Limb (tissue), 2 donors: ENCODE results near the gene EPHB2.
A peak's percentile ranks its signal among the peaks of the same experiment; 100 is the strongest.

Source experiments
- DNase-seq, 2 donors: peaks; one replicate each; pipeline ENCODE4 v3.0.0-alpha.2; 2016; ENCODE audit errors: extremely low spot score in 2 of 2

The EPHB2 gene

GRCh38 chr1:22749919-22750684 is 39.5 kb downstream of the EPHB2 start:
- DNase-seq, result no peak

GRCh38 chr1:22750685-22751051 is 40.0 kb downstream of the EPHB2 start:
- DNase-seq, result no peak

- DNase-seq, result no peak
Observed at GRCh38 chr1:22751124-22751531, 40.5 kb downstream of the EPHB2 start.

- no peak for DNase-seq
Observed at GRCh38 chr1:22752339-22752738, 41.7 kb downstream of the EPHB2 start.

DNA sequence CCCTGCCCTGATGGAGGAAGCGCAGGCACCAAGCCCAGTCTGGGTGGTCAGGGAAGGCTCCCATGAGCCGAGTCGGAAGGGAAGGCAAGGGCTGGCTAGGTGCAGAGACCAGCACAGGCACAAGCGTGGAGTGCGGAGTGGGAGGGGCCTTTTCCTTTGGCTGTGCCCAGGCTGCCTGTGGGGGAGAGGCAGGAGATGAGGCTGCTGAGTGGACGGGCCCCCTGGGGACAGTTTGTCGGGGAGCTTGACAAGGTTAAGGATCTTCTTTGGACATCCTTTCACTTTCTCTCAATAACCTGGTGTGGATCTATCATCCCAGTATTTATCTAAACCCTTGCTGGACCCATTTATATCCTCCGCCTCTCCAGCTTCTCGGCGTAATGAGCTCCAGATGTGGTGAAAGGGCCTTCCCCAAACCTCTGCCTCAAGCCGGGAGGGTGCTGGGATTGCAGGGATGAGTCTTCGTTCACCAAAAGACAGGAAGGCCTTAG is 42.9 kb downstream of the EPHB2 start:
- peak; percentile 51 to 60 for DNase-seq

DNA sequence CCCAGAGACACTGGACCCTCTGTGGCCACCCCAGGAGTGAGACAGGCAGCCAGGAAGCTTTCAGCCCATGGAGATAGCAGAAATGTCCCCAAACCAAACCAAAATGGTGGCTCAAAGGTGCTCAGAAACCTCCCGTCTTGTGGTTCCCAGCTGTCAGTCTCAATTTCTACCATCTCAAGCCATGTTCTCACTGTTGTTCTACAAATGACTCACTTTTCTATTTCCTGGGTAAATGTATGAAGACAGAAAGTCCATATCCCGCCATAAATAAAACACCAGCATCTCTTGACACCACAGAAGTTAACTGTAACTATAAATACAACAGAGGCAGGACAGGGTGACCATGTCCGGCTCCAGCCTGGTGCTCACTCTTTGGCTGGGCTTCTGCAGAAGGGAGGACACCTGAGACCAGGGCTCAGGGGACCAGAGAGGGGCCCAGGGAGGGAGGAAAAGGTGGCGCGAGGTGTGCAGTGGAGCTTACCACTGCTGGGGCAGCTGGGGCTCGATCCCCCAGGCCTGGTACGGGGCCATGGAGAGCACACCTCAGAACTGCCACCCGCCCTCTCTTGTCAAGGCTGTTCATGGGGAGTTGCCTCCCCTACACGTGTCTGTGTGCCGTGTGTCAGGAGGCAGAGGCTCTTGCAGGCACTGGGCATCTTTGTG is 43.6 kb downstream of the EPHB2 start:
- DNase-seq, result no peak

GRCh38 chr1:22754824-22755223 is 44.2 kb downstream of the EPHB2 start:
- DNase-seq, result no peak

DNA sequence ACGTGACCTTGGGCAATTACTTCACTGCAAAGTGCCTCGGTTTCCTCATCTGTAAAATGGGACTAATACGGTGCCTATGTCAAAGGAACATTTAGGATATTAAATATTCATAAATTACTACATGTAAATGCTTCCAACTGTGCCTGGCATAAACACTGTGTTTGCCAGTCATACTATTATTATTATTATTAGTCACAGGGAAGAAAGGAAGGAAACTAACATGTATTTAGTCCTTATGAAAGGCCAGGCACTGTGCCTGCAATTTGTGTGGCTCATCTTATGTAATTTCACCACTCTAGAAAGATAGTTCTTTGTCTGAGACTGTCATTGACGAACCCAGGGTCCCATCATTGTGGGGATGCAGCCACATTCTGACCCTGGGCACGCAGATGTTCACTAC is 45.0 kb downstream of the EPHB2 start:
- DNase-seq, result no peak

GRCh38 chr1:22756125-22756735 is 45.6 kb downstream of the EPHB2 start:
- no peak for DNase-seq

- no peak for DNase-seq
Observed at GRCh38 chr1:22760455-22760854, 49.8 kb downstream of the EPHB2 start.

DNA sequence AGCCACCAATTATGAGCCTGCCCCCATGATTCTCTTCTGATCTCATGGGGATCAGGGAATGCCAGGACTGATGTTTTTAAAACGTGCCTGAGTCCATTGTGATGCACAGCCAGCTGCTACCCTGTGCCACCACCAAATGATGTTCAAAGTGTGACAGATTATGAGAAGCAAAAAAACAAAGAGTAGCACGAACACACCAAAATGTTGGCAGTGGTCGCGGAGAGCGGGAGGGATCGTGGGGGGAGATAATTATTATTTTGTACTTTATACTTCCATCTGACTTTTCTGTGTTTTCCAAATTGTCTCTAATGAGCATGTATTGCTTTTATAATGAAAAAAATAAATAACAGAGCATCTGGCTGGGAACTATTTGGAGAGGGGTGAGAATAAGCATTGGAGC is 50.5 kb downstream of the EPHB2 start:
- no peak for DNase-seq

DNA sequence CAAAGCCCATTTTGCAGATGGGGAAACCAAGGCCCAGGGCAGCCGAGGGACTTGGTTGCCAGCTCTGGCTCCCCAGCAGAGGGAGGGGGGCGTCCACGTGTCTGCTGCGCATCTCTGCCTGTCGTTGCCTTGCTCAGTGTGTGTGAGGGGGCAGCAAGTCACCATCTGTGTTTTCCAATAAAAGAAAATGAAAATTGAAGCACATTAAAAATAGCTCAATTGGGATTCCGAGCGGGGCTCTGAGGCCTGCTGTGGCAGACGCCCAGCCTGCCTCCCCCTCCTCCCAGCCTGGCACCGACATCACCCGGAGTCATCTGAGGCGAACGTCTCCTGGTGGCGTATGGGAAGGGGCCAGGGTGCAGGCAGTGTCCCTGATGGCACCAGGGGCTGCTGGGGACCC is 51.2 kb downstream of the EPHB2 start:
- no peak for DNase-seq

- no peak for DNase-seq
Observed at GRCh38 chr1:22763487-22764200, 53.0 kb downstream of the EPHB2 start.

DNA sequence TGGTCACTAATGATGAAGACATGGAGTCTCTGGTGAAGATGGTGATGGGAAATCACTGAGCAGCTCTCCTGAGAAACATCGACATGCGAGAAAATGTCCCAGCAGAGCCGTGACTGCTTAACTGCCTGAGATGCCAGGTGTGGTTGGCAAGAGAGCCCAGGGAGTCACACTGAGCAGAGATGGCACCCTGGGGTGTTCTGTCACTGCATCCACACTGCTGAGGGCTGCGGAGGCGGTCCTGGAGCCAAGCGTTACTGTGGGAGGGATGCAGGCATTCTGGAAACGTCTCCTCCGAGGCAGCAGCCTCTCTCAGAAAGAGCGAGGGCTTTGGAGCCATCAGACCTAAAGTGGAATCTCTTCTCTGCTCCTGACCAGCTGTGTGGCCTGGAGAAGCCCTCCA is 57.2 kb downstream of the EPHB2 start:
- DNase-seq, result no peak

GRCh38 chr1:22769932-22770331 is 59.3 kb downstream of the EPHB2 start:
- DNase-seq, result no peak

DNA sequence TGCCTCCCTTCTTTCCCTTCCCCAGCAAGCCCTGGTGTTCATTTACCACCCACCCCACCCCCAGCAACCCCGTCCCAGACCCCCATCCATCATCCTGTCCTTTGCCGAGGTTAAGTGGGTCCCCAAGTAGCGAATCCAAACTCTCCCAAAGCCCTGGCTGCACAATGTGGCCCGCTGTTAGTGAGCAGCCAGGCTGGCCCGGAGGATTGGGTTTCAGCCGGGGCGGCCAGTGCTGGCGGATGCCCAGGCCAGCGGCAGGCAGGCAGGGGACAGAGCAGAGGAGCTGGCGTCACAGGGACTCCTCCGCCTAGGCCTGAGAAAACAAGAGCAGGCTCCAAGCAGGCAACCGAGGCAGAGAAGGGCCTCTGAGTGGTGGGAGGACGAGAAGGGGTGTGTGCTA is 61.4 kb downstream of the EPHB2 start:
- DNase-seq, result peak; percentile 17 to 68

DNA sequence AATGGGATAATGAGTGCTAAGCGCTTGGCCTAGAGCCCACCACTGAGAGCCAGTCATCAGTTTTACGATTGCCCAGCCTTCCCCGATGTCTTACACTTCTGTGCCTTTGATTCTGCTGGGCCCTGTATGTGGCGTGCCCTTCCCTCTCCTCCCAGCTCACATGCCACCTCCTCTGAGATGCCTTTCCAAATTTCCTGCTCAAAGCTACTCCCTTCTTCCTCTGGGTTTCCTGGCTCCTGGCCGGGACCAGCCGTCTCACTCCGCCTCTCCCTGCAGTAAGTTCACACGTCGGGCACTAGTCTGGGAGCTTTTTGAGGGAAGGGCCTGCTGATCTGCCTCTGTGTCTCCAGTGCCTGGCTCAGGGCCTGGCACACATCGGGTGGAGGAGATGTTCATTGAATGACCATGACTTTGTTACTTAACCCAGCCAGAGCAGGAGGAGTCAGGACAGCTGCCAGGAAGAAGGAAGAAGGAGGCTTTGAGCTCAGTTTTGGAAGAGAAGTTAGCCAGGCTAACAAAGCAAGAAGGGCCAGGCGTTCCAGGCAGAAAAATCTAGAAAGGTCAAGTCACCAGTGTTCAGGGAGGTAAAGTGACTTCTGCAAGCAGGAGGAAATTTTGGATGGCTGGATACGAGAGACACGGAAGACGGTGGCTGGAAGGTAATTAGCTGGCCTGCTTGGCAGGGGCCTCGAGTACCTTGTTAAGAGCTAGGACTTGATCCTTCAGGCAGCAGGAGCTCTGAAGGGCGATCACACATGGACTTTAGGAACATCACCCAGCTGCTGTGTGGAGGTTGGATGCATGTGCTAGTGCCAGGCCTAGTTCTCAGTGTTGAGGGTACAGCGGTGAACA is 63.6 kb downstream of the EPHB2 start:
- peak; percentile 73 to 83 for DNase-seq

DNA sequence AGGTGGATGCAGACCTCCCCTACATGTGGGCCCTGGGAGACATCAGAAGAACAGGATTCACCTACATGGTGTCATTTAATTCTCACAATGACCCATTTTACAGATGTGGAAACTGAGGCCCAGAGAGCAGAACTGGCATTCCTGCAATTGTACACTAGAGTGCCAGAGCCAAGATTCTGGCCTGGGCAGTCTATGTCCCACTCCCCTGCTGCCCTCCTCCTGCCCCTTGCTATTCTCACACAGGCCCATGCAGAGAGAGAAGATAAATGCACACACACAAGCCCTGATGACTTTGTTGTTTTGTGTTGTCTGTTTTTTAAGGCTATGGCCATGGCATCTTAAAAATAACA is 64.2 kb downstream of the EPHB2 start:
- DNase-seq, result no peak

GRCh38 chr1:22775478-22775877 is 64.8 kb downstream of the EPHB2 start:
- peak in 1 of 2 donors; percentile 24 for DNase-seq

DNA sequence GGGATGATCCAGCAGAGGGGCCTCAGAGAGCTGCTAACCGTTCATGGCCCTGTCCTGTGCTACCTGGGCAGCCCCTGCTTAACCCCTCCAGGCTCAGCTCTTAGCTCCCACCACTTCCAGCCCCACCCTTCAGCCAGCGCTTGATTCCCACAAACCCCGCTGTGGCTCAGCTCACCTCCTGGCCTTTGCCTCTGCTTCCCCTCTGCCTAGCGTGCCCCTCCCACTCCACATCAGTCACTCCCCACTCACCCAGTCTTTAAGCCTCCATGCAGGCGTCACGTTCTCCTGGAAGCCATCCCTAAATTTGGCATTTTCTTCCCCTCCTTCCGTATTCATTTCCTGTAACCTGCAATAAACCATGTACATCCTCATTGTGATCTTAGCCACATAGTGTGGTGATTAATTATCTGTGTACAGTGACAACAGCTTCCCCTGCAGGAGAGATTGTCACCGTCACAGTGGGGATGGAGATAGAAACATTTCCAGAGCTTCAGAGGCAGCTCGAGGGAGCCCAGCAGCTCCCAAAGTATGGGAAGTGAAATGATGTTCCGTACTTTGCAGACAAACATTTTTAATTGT is 65.5 kb downstream of the EPHB2 start:
- DNase-seq, result no peak
